H1 (cell line): ENCODE measurements around the gene LRRC37B.

ENCODE experiments used
- GABPA ChIP-seq: IDR thresholded peaks from 2 replicates; pipeline ENCODE4 v1.6.1; 2011; ENCODE audit warnings: mild to moderate bottlenecking, low read length, moderate library complexity, borderline replicate concordance; ENCODE audit not compliant: insufficient read depth
- HDAC2 ChIP-seq, 2 experiments: fragments of 300-600 bp in 1 of 2; sonication (generic) in 1 of 2; IDR thresholded peaks; 2 replicates each; pipeline ENCODE4 v1.6.1; 2011 to 2012; ENCODE audit warnings: low read depth in 2 of 2, low read length in 2 of 2, mild to moderate bottlenecking in 2 of 2, moderate library complexity in 2 of 2, borderline replicate concordance in 1 of 2, inconsistent platforms in 1 of 2
- JUN ChIP-seq: IDR thresholded peaks from 2 replicates; pipeline ENCODE4 v1.6.1; 2011; ENCODE audit warnings: low read depth, mild to moderate bottlenecking, improper control_type of control experiment, low read length
- KDM5A ChIP-seq: fragments of 200-600 bp; IDR thresholded peaks from 2 replicates; pipeline ENCODE4 v1.7.1; 2012; ENCODE audit warnings: mild to moderate bottlenecking, low read length, inconsistent platforms, mixed read lengths
- POLR2AphosphoS5 ChIP-seq: IDR thresholded peaks from 2 replicates; pipeline ENCODE4 v1.6.1; 2011; ENCODE audit warnings: low read depth, low read length
- RNF2 ChIP-seq: fragments of 200-900, 300-1000 bp; sonication (generic); IDR thresholded peaks from 2 replicates; pipeline ENCODE4 v1.7.1; 2016; ENCODE audit warnings: borderline replicate concordance, low read depth, mild to moderate bottlenecking, antibody characterized with exemption, low read length; ENCODE audit not compliant: poor library complexity, severe bottlenecking; ENCODE audit errors: missing control alignments
- TF ChIP-seq, protein P1 (sequence below), 3 experiments: IDR thresholded peaks; 1 replicate in 2 of 3; 2 replicates in 1 of 3; pipeline versions ENCODE4 v1.5.1 to v1.6.1; 2011; ENCODE audit warnings: low read length in 3 of 3, mild to moderate bottlenecking in 3 of 3, inconsistent platforms in 2 of 3, low read depth in 1 of 3, moderate library complexity in 1 of 3; ENCODE audit not compliant: insufficient read depth in 1 of 3; ENCODE audit errors: control extremely low read depth in 1 of 3

DNA sequence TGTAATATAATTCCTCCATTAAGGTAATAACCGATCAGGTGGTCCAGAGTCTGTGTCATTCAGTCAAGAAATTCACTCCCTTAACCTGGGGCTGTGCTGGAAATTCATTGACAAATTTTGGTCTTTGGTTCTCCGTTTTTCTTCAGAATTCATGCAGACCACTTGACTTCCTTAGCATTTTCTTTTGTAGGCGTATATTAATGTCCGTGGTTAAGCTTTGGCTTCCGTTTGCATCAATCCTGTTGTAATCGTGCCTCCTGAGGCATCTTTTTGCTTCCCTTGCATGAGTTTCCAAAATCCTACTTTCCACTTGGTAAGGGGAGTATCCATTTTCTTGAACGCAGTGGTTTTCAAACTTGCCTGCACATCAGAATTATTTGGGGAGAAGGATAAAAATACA is 9.0 kb downstream of the LRRC37B start:
- TF ChIP-seq, protein P1, sequence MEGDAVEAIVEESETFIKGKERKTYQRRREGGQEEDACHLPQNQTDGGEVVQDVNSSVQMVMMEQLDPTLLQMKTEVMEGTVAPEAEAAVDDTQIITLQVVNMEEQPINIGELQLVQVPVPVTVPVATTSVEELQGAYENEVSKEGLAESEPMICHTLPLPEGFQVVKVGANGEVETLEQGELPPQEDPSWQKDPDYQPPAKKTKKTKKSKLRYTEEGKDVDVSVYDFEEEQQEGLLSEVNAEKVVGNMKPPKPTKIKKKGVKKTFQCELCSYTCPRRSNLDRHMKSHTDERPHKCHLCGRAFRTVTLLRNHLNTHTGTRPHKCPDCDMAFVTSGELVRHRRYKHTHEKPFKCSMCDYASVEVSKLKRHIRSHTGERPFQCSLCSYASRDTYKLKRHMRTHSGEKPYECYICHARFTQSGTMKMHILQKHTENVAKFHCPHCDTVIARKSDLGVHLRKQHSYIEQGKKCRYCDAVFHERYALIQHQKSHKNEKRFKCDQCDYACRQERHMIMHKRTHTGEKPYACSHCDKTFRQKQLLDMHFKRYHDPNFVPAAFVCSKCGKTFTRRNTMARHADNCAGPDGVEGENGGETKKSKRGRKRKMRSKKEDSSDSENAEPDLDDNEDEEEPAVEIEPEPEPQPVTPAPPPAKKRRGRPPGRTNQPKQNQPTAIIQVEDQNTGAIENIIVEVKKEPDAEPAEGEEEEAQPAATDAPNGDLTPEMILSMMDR (IDR thresholded peaks at IDR 0.05; ENCODE audit: control extremely low read depth in 1 of 3, insufficient read depth in 1 of 3, low read depth in 1 of 3, low read length in 3 of 3): no peak
- TF ChIP-seq HDAC2 (IDR thresholded peaks at IDR 0.05; ENCODE audit: borderline replicate concordance in 1 of 2, low read depth in 2 of 2, low read length in 2 of 2) (no peak), POLR2AphosphoS5 (no peak), JUN (no peak), KDM5A (no peak), GABPA (no peak), RNF2 (no peak)
